IPS-18a (cell line): ENCODE measurements around the gene UBE2QL1.

Experiments used
- H3K27ac ChIP-seq: one replicate; pipeline ENCODE4 v1.5.1; 2013; ENCODE audit warnings: low read length
- H3K27me3 ChIP-seq: one replicate; pipeline ENCODE4 v1.6.1; 2013; ENCODE audit warnings: mild to moderate bottlenecking, low read length; ENCODE audit not compliant: control insufficient read depth, insufficient read depth
- H3K36me3 ChIP-seq: one replicate; pipeline ENCODE4 v1.6.1; 2013; ENCODE audit warnings: low read depth, low read length; ENCODE audit not compliant: control insufficient read depth
- H3K4me1 ChIP-seq: one replicate; pipeline ENCODE4 v1.6.1; 2013; ENCODE audit warnings: low read depth, low read length; ENCODE audit not compliant: control insufficient read depth
- H3K4me3 ChIP-seq: one replicate; pipeline ENCODE4 v1.5.1; 2013; ENCODE audit warnings: low read length
- H3K9ac ChIP-seq: one replicate; pipeline ENCODE4 v1.6.1; 2013; ENCODE audit warnings: mild to moderate bottlenecking, low read length, moderate library complexity
- H3K9me3 ChIP-seq: one replicate; pipeline ENCODE4 v1.6.1; 2013; ENCODE audit warnings: low read depth, low read length; ENCODE audit not compliant: control insufficient read depth

Gene UBE2QL1

GRCh38 chr5:6448622-6449464, at the start of gene UBE2QL1:
Gene UBE2QL1 (plus strand): TSS chr5:6448859. CDS start chr5:6448894, 35 bp downstream.
- Histone ChIP-seq H3K9ac (no peak within 1 kb of the TSS), H3K27ac (no peak within 1 kb of the TSS), H3K36me3 (no peaks in the 10 kb centered on the region), H3K27me3 (peaks cover 82% of the 10 kb centered on the region), H3K4me1 (peaks cover 10% of the 10 kb centered on the region), H3K4me3 (peak within 1 kb of the TSS; percentile 60), H3K9me3 (no peaks in the 10 kb centered on the region)

DNA sequence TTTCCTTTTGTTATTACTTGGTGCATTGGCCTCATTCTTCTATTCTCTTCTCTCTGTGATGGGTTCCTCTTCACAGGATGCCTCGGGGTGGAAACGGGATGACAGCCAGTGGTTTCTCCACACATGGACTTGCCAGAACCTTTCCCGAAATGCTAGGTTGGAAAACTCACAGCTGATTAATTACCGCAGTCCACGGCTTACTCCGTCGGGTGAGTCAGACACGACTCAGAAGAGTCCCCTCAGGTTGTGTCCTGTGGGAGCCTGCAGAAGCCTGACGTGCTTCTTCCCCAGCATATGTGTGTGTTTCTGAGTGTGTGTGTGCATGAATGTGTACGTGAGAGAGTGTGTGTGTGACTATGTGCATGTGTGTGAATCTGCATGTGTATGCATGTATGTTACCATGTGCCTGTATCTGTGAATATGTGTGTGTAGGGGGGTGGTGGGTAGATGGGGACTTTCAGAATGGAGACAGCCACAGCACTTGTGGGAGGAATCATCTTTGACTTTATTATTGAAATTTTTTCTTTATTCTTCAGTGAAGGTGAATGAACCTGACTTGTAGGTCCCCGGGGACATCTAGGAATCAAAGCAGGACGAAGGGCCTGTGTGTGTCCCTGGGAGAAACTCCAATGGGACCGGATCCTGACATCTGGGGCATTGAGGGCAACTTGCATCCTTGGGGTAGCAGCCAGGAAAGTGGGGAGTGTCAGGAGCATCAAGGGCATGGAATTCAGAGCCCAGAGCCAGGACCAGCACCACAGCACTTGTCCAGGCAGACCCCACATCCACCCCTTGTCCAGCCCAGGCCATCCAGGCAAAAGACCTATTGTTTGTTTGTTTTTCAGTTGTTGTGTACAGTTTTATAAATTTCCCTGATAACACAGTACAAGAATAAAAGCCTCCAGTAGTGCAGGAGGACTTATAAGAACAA, 48.4 kb upstream of the UBE2QL1 start:
- H3K27me3 ChIP-seq, result no peaks in the 10 kb centered on the region
- no peaks in the 10 kb centered on the region for H3K4me1 ChIP-seq
- H3K9me3 ChIP-seq, result no peaks in the 10 kb centered on the region
- H3K4me3 ChIP-seq, result no peak overlapping the region
- H3K36me3 ChIP-seq, result no peaks in the 10 kb centered on the region
- H3K27ac ChIP-seq, result no peak overlapping the region
- no peak overlapping the region for H3K9ac ChIP-seq

DNA sequence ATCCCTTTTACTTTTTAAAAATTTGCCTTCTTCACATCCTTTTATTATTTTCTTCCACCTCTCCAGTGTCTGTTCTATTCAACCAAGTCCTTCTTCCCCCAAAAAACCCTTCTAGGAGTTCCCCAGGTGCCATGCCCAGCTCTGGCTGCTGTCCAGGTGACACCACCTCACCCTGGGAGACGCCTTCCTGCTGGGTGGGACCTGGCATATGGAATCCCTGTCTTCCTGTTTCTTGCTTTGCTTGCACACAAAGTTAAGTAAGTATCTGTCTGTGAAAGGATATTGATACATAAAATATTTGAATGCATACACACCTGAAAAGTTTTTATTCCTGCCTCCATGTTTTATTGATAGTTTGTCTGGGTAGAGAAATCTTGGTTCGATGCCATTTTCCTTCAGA, 47.2 kb upstream of the UBE2QL1 start:
- H3K9me3 ChIP-seq, result no peaks in the 10 kb centered on the region
- no peak overlapping the region for H3K4me3 ChIP-seq
- no peak overlapping the region for H3K9ac ChIP-seq
- H3K27ac ChIP-seq, result no peak overlapping the region
- H3K36me3 ChIP-seq, result no peaks in the 10 kb centered on the region
- H3K4me1 ChIP-seq, result no peaks in the 10 kb centered on the region
- H3K27me3 ChIP-seq, result no peaks in the 10 kb centered on the region

DNA sequence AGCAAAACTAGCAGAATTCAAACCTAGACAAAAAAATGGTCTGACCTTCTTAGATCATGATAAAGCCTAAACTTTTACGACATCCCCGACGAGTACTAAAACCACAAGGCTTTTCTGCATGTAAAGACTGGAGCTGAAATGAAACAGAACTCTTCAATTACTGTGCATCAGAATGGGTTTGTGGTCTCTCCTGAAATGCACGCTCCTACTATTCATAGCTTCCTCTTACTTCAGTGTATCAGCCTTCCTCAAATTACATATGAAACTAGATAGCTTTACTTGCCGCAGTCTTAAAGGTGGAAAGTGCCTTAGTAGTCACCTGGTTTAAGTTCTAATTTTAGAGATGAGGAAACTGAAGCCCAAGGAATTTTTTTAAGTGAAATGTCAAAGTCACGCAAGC, 45.7 kb upstream of the UBE2QL1 start:
- no peaks in the 10 kb centered on the region for H3K9me3 ChIP-seq
- no peak overlapping the region for H3K4me3 ChIP-seq
- H3K36me3 ChIP-seq, result no peaks in the 10 kb centered on the region
- H3K9ac ChIP-seq, result no peak overlapping the region
- no peaks in the 10 kb centered on the region for H3K27me3 ChIP-seq
- no peak overlapping the region for H3K27ac ChIP-seq
- no peaks in the 10 kb centered on the region for H3K4me1 ChIP-seq

GRCh38 chr5:6403416-6403815, 45.2 kb upstream of the UBE2QL1 start:
- Histone ChIP-seq H3K36me3 (no peaks in the 10 kb centered on the region), H3K27ac (no peak overlapping the region), H3K27me3 (no peaks in the 10 kb centered on the region), H3K9ac (no peak overlapping the region), H3K4me3 (no peak overlapping the region), H3K4me1 (no peaks in the 10 kb centered on the region), H3K9me3 (no peaks in the 10 kb centered on the region)

- no peaks in the 10 kb centered on the region for H3K27me3 ChIP-seq
- H3K4me3 ChIP-seq, result no peak overlapping the region
- no peaks in the 10 kb centered on the region for H3K9me3 ChIP-seq
- H3K4me1 ChIP-seq, result no peaks in the 10 kb centered on the region
- no peak overlapping the region for H3K27ac ChIP-seq
- H3K9ac ChIP-seq, result no peak overlapping the region
- H3K36me3 ChIP-seq, result no peaks in the 10 kb centered on the region
These were observed 44.5 kb upstream of the UBE2QL1 start for GRCh38 chr5:6404129-6404528.

- H3K4me1 ChIP-seq, result no peaks in the 10 kb centered on the region
- no peak overlapping the region for H3K4me3 ChIP-seq
- H3K36me3 ChIP-seq, result no peaks in the 10 kb centered on the region
- H3K27ac ChIP-seq, result no peak overlapping the region
- no peaks in the 10 kb centered on the region for H3K27me3 ChIP-seq
- no peaks in the 10 kb centered on the region for H3K9me3 ChIP-seq
- H3K9ac ChIP-seq, result no peak overlapping the region
These were observed 43.1 kb upstream of the UBE2QL1 start for GRCh38 chr5:6405591-6405990.

GRCh38 chr5:6407558-6408259, 41.0 kb upstream of the UBE2QL1 start:
- no peak overlapping the region for H3K27ac ChIP-seq
- H3K9ac ChIP-seq, result no peak overlapping the region
- H3K9me3 ChIP-seq, result no peaks in the 10 kb centered on the region
- no peaks in the 10 kb centered on the region for H3K27me3 ChIP-seq
- H3K4me1 ChIP-seq, result no peaks in the 10 kb centered on the region
- no peak overlapping the region for H3K4me3 ChIP-seq
- no peaks in the 10 kb centered on the region for H3K36me3 ChIP-seq

DNA sequence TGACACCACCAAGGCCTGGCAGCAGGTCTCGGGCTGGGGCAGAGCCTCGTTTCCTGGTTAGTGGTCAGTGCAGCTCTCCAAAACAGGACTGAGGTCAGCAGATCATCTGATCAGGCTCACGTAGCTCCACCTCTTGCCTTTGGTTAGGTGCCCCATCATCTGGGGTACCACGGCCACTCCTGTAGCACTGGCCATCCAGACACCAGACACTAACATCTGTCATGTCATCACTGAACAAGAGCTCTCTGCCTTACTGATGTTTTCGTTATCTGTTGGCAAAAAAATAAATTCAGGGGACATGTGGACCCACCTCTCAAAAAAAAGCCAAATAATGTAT, 40.4 kb upstream of the UBE2QL1 start:
- no peaks in the 10 kb centered on the region for H3K9me3 ChIP-seq
- no peaks in the 10 kb centered on the region for H3K27me3 ChIP-seq
- no peak overlapping the region for H3K27ac ChIP-seq
- no peak overlapping the region for H3K9ac ChIP-seq
- no peak overlapping the region for H3K4me3 ChIP-seq
- no peaks in the 10 kb centered on the region for H3K36me3 ChIP-seq
- no peaks in the 10 kb centered on the region for H3K4me1 ChIP-seq

DNA sequence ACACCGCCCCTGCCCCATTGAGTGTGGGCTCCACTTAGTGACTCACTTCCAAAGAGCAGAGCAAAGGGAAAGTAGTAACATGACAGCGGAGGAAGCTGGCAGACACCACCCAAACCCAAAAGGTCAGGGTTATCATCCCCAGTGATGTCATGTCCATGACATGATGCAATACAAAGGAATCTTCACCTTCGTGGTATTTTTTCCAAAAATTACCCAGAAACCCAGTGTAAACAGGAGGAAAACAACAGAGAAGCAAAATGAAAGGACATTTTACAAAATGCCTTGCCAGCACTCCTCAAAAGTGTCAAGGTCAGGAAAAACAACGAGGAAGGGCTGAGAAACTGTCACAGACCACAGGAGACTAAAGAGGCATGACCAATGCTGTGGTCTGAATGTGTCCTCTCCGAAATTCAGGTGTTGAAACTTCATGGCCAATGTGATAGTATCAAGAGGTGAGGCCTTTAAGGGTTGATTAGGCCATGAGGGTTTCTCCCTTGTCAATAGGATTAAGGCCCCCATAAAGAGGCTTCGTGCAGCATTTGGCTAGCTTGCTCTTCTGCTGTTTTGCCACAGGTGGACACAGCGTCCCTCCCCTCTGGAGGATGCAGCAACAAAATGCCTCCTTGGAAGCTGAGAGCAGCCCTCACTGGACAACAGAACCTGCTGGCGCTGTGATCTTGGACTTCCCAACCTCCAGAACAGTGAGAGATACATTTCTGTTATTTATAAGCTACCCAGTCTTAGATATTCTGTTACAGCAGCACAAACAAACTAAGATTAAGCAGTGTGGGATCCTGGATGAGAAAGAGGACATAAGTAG, 39.8 kb upstream of the UBE2QL1 start:
- no peak overlapping the region for H3K4me3 ChIP-seq
- no peak overlapping the region for H3K27ac ChIP-seq

DNA sequence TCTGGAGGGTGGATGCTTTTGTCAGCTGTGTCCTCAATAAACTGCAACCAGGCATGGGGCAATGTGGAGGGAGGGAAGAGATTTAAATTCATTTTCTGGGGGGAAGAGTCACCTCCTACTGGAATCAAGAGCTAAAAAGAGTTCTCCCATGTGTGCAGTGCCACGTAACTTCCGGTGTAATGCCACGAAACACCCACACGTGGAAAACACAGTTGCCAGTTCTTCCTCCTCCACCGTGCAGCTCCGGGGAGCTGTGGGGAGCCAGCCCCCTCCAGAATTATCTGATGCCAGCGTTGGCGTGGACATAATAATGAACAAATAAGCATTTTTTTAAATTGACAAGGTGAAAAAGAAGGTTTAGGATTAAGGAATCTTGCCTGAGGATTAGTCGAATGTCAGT, 38.2 kb upstream of the UBE2QL1 start:
- Histone ChIP-seq H3K9ac (no peak overlapping the region), H3K36me3 (no peaks in the 10 kb centered on the region), H3K4me3 (no peak overlapping the region), H3K9me3 (no peaks in the 10 kb centered on the region), H3K4me1 (no peaks in the 10 kb centered on the region), H3K27ac (no peak overlapping the region), H3K27me3 (no peaks in the 10 kb centered on the region)

More for the DNA sequence above, 39.8 kb upstream of the UBE2QL1 start:
- no peaks in the 10 kb centered on the region for H3K27me3 ChIP-seq
- H3K9ac ChIP-seq, result no peak overlapping the region
- no peaks in the 10 kb centered on the region for H3K36me3 ChIP-seq
- H3K4me1 ChIP-seq, result no peaks in the 10 kb centered on the region
- H3K9me3 ChIP-seq, result no peaks in the 10 kb centered on the region
